Ovary (tissue), 9 donors: ENCODE data around the gene ZNF362. TPM values are rescaled to one million over a fixed set of nuclear protein-coding genes. Genes with fewer than 3 reads are reported as not detected.

Experiments used
- DNase-seq, 5 donors: peaks; one replicate each; pipeline ENCODE4 v3.0.0-alpha.2; 2019 to 2020
- H3K27ac ChIP-seq, 2 donors: fragments of 200-600 bp; one replicate each; pipeline versions ENCODE4 v1.5.1 to v1.8.0; 2019 to 2022
- H3K27me3 ChIP-seq: fragments of 200-600 bp; one replicate; pipeline ENCODE4 v1.8.0; 2022
- H3K36me3 ChIP-seq: fragments of 200-600 bp; sonication (generic); one replicate; pipeline ENCODE4 v1.5.1; 2019
- H3K4me1 ChIP-seq: one replicate; pipeline ENCODE4 v1.8.1; 2013; ENCODE audit warnings: mild to moderate bottlenecking, moderate library complexity; ENCODE audit not compliant: insufficient read depth
- H3K4me3 ChIP-seq: fragments of 200-600 bp; sonication (generic); one replicate; pipeline ENCODE4 v1.5.1; 2017
- H3K9me3 ChIP-seq, 2 donors: fragments of 200-600 bp in 1 of 2; sonication (generic) in 1 of 2; one replicate each; pipeline versions ENCODE4 v1.5.1 to v1.8.1; 2013 to 2019; ENCODE audit warnings: mild to moderate bottlenecking in 1 of 2, moderate library complexity in 1 of 2
- EP300 ChIP-seq: sonication (generic); formaldehyde crosslinking; IDR thresholded peaks from one replicate; pipeline ENCODE4 v1.6.1; 2017; ENCODE audit warnings: antibody characterized with exemption
- POLR2A ChIP-seq: fragments of 450-650 bp; IDR thresholded peaks from one replicate; pipeline ENCODE4 v1.6.1; 2017; ENCODE audit warnings: antibody characterized with exemption, mild to moderate bottlenecking, moderate library complexity
- WGBS, 3 donors: extraction: QIAGEN DNeasy Blood & Tissue Kit in 1 of 3; methylation state at CpG; one replicate each; pipeline versions ENCODE4 v1.1.5 to v1.1.7; 2013 to 2017; 5-methylcytosine and 5-hydroxymethylcytosine counted together
- intact Hi-C, 4 donors: fragments of 100-400 bp; cut with DNase I; formaldehyde crosslinking; loops; one replicate each; pipeline versions ENCODE4 v1.11.0 to v1.15.1; 2022 to 2023
- polyA plus RNA-seq, 2 donors: library from polyadenylated mRNA; stranded (reverse); fragments of 200-250 nt in 1 of 2; fragments of 350-450 nt in 1 of 2; fragmentation: Illumina TruSeq in 1 of 2; extraction: RNeasy Lipid Tissue Mini Kit (QIAGEN cat#74804) in 1 of 2; gene quantifications; one replicate each; pipeline ENCODE4 v1.2.3, GENCODE V29; 2013 to 2014
- total RNA-seq, 7 donors: library from RNA; depleted of rRNA in 2 of 7; stranded (reverse); fragments of >200 nt in 2 of 7; fragmentation: NEBNext Ultra II Directional in 3 of 7; extraction: Animal tissue kit (Norgen Biotek cat#: 25700) in 3 of 7; gene quantifications; one replicate each; pipeline versions ENCODE4 v1.1.0 to v1.2.4, GENCODE V29; 2016 to 2023
- TF ChIP-seq, protein P1 (sequence below), 3 donors: fragments of 450-650 bp in 2 of 3; fragments of 200-600 bp in 1 of 3; IDR thresholded peaks; one replicate each; pipeline versions ENCODE4 v1.5.1 to v1.8.0; 2016 to 2022; ENCODE audit warnings: antibody characterized with exemption in 3 of 3, mild to moderate bottlenecking in 1 of 3
- donor health status: DM: no; HTN: no; CAD: no; lungs with moderate emphysema.
- donor health status: DM: no; HTN: no; CAD: no.
- donor health status: Bipolar disorder and iron deficiency.
- donor health status: DM: yes; HTN: yes; CAD: no.
- donor health status: DM: no; HTN: no; CAD: no.
- donor health status: DM: yes; HTN: yes; CAD: no.

ZNF362 gene
- total and polyA plus RNA-seq, 9 donors: 8.2 to 52.6 (median 32.7) TPM

- intact Hi-C loops: no loop called here
- Histone ChIP-seq H3K36me3 (no peaks in the 10 kb centered on the region), H3K4me3 (no peak overlapping the region)
These were observed 2.5 kb downstream of the ZNF362 start for GRCh38 chr1:33258788-33259274.

GRCh38 chr1:33259879-33260278, 3.6 kb downstream of the ZNF362 start:
- WGBS, 3 donors: 84 to 92% (median 92%) methylated on average over 3 of the region's 3 CpGs
- Histone ChIP-seq H3K9me3 (no peaks in the 10 kb centered on the region), H3K36me3 (no peaks in the 10 kb centered on the region), H3K27me3 (no peaks in the 10 kb centered on the region), H3K27ac (no peak overlapping the region), H3K4me1 (peaks cover 22% of the 10 kb centered on the region), H3K4me3 (no peak overlapping the region)
- TF ChIP-seq, protein P1, sequence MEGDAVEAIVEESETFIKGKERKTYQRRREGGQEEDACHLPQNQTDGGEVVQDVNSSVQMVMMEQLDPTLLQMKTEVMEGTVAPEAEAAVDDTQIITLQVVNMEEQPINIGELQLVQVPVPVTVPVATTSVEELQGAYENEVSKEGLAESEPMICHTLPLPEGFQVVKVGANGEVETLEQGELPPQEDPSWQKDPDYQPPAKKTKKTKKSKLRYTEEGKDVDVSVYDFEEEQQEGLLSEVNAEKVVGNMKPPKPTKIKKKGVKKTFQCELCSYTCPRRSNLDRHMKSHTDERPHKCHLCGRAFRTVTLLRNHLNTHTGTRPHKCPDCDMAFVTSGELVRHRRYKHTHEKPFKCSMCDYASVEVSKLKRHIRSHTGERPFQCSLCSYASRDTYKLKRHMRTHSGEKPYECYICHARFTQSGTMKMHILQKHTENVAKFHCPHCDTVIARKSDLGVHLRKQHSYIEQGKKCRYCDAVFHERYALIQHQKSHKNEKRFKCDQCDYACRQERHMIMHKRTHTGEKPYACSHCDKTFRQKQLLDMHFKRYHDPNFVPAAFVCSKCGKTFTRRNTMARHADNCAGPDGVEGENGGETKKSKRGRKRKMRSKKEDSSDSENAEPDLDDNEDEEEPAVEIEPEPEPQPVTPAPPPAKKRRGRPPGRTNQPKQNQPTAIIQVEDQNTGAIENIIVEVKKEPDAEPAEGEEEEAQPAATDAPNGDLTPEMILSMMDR (IDR thresholded peaks at IDR 0.05): no peak
- TF ChIP-seq EP300 (no peak), POLR2A (no peak)
- intact Hi-C loops: no loop called here
- DNase-seq: no peak

More at GRCh38 chr1:33258788-33259274, 2.5 kb downstream of the ZNF362 start:
- Histone ChIP-seq H3K4me1 (peaks cover 21% of the 10 kb centered on the region), H3K27me3 (no peaks in the 10 kb centered on the region), H3K27ac (no peak overlapping the region), H3K9me3 (no peaks in the 10 kb centered on the region)
- DNase-seq: no peak
- no peak for TF ChIP-seq POLR2A
- TF ChIP-seq, protein P1 (IDR thresholded peaks at IDR 0.05): no peak
- no peak for TF ChIP-seq EP300
- WGBS, 3 donors: 85 to 92% (median 89%) methylated on average over 2 of the region's 2 CpGs

DNA sequence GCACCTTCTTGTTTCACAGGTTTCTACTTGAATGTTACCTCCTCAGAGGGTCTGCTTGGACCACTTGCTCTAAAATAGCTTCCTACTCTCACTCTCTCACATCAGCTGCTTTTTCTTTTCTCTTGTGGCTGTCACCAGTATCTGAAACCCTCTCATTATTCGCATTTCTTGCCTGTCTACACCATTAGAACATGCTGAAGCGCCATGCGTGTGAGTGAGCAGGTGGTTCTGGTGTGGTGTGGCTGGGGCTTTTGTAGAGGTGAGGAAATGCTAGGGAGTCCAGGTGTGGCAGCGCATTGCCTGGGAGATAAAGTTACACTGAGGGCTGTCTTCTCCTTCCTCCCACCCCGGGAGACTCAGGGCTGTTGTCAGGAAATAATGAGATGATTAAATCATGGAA, 4.1 kb downstream of the ZNF362 start:
- Histone ChIP-seq H3K27me3 (no peaks in the 10 kb centered on the region), H3K4me3 (no peak overlapping the region), H3K9me3 (no peaks in the 10 kb centered on the region), H3K4me1 (peaks cover 22% of the 10 kb centered on the region), H3K36me3 (no peaks in the 10 kb centered on the region), H3K27ac (no peak overlapping the region)
- DNase-seq: no peak
- TF ChIP-seq, protein P1 (IDR thresholded peaks at IDR 0.05): no peak
- TF ChIP-seq POLR2A: no peak
- no peak for TF ChIP-seq EP300
- intact Hi-C loops: no loop called here
- 80 to 83% (median 82%) methylated on average over 5 of the region's 5 CpGs for WGBS, 3 donors

GRCh38 chr1:33261344-33261743, 5.1 kb downstream of the ZNF362 start:
- no peaks in the 10 kb centered on the region for H3K27me3 ChIP-seq
- intact Hi-C loops: no loop called here
- 44 to 58% (median 50%) methylated on average over 7 of the region's 7 CpGs for WGBS, 3 donors
- no peak for TF ChIP-seq EP300
- no peak for TF ChIP-seq POLR2A
- TF ChIP-seq, protein P1 (IDR thresholded peaks at IDR 0.05): no peak
- DNase-seq: no peak
- no peaks in the 10 kb centered on the region for H3K9me3 ChIP-seq
- H3K4me3 ChIP-seq: no peak overlapping the region
- peaks cover 22% of the 10 kb centered on the region for H3K4me1 ChIP-seq
- H3K36me3 ChIP-seq: no peaks in the 10 kb centered on the region
- no peak overlapping the region for H3K27ac ChIP-seq
